CD14-positive monocyte (primary cell): Measurements from ENCODE around the gene GMFB. TPM values are rescaled to one million over a fixed set of nuclear protein-coding genes. Genes with fewer than 3 reads are reported as not detected.

Source experiments
- DNase-seq, 3 donors: peaks; one replicate each; pipeline ENCODE4 v3.0.0-alpha.2; 2011 to 2022
- H2AFZ ChIP-seq: 2 replicates; pipeline ENCODE4 v1.6.0; 2012; ENCODE audit warnings: mild to moderate bottlenecking, low read depth, low read length, inconsistent platforms; ENCODE audit not compliant: insufficient read depth, poor library complexity, severe bottlenecking
- H3K27ac ChIP-seq, 2 donors: 1 replicate in 1 of 2; 2 replicates in 1 of 2; pipeline ENCODE4 v1.5.1; 2012 to 2013; ENCODE audit warnings: low read length in 2 of 2, control low read depth in 1 of 2, inconsistent platforms in 1 of 2, low read depth in 1 of 2, mild to moderate bottlenecking in 1 of 2
- H3K27me3 ChIP-seq, 2 donors: one replicate each; pipeline versions ENCODE4 v1.6.0 to v1.6.1; 2011 to 2013; ENCODE audit warnings: low read length in 2 of 2; ENCODE audit not compliant: control insufficient read depth in 2 of 2, insufficient read depth in 2 of 2
- H3K36me3 ChIP-seq, 2 donors: replicated peaks in 1 of 2; 1 replicate in 1 of 2; 2 replicates in 1 of 2; pipeline versions ENCODE4 v1.5.1 to v1.6.1; 2012 to 2013; ENCODE audit warnings: low read length in 2 of 2, control low read depth in 1 of 2, inconsistent platforms in 1 of 2, mild to moderate bottlenecking in 1 of 2; ENCODE audit not compliant: insufficient read depth in 2 of 2, control insufficient read depth in 1 of 2
- H3K4me1 ChIP-seq, 2 donors: 1 replicate in 1 of 2; 2 replicates in 1 of 2; pipeline versions ENCODE4 v1.5.1 to v1.6.1; 2012 to 2013; ENCODE audit warnings: low read length in 2 of 2, control low read depth in 1 of 2, inconsistent platforms in 1 of 2, mild to moderate bottlenecking in 1 of 2, moderate library complexity in 1 of 2; ENCODE audit not compliant: insufficient read depth in 2 of 2, control insufficient read depth in 1 of 2
- H3K4me2 ChIP-seq: replicated peaks from 2 replicates; pipeline ENCODE3; 2012; ENCODE audit warnings: low read length, moderate library complexity, mild to moderate bottlenecking; ENCODE audit not compliant: poor library complexity, severe bottlenecking; ENCODE audit errors: extremely low read depth
- H3K4me3 ChIP-seq, 3 experiments: fragments of 200-600 bp in 1 of 3; sonication (generic) in 1 of 3; replicated peaks in 1 of 3; 1 replicate in 2 of 3; 2 replicates in 1 of 3; pipeline ENCODE4 v1.5.1; 2011 to 2013; ENCODE audit warnings: low read length in 3 of 3, mild to moderate bottlenecking in 3 of 3, control low read depth in 2 of 3, low read depth in 2 of 3, inconsistent platforms in 1 of 3, moderate library complexity in 1 of 3
- H3K79me2 ChIP-seq: 2 replicates; pipeline ENCODE4 v1.6.0; 2012; ENCODE audit warnings: mild to moderate bottlenecking, control low read depth, inconsistent platforms, low read length, moderate library complexity; ENCODE audit not compliant: insufficient read depth
- H3K9ac ChIP-seq: 2 replicates; pipeline ENCODE4 v1.6.0; 2017; ENCODE audit warnings: low read length, mild to moderate bottlenecking; ENCODE audit not compliant: insufficient read depth, poor library complexity, severe bottlenecking
- H3K9me3 ChIP-seq, 2 donors: replicated peaks in 1 of 2; 1 replicate in 1 of 2; 2 replicates in 1 of 2; pipeline versions ENCODE4 v1.5.1 to v1.6.1; 2012 to 2013; ENCODE audit warnings: low read length in 2 of 2, control low read depth in 1 of 2; ENCODE audit not compliant: control insufficient read depth in 1 of 2, insufficient read depth in 1 of 2
- H4K20me1 ChIP-seq: 2 replicates; pipeline ENCODE4 v1.6.0; 2012; ENCODE audit warnings: mild to moderate bottlenecking, low read length, control low read depth, moderate library complexity; ENCODE audit not compliant: insufficient read depth
- H3K27ac Mint-ChIP-seq, 7 donors: one replicate each; pipeline ENCODE4 v1.8.0; 2020; ENCODE audit warnings: mild to moderate bottlenecking in 7 of 7, mixed read lengths in 7 of 7, moderate library complexity in 6 of 7, inconsistent platforms in 2 of 7
- H3K27me3 Mint-ChIP-seq, 3 donors: one replicate each; pipeline ENCODE4 v1.8.0; 2021 to 2022; ENCODE audit warnings: low read depth in 3 of 3, mild to moderate bottlenecking in 3 of 3, mixed read lengths in 3 of 3, moderate library complexity in 3 of 3, inconsistent platforms in 1 of 3
- H3K36me3 Mint-ChIP-seq, 2 donors: one replicate each; pipeline ENCODE4 v1.8.0; 2020; ENCODE audit warnings: mixed read lengths in 2 of 2, inconsistent platforms in 1 of 2, mild to moderate bottlenecking in 1 of 2
- H3K4me1 Mint-ChIP-seq: one replicate; pipeline ENCODE4 v1.8.0; 2020; ENCODE audit warnings: mild to moderate bottlenecking, mixed read lengths
- H3K4me3 Mint-ChIP-seq, 2 donors: one replicate each; pipeline ENCODE4 v1.8.0; 2020; ENCODE audit warnings: mild to moderate bottlenecking in 2 of 2, mixed read lengths in 2 of 2, moderate library complexity in 1 of 2
- H3K9me3 Mint-ChIP-seq, 7 donors: one replicate each; pipeline ENCODE4 v1.8.0; 2020 to 2022; ENCODE audit warnings: mixed read lengths in 7 of 7, mild to moderate bottlenecking in 6 of 7, moderate library complexity in 6 of 7, inconsistent platforms in 2 of 7
- WGBS: methylation state at CpG from one replicate; pipeline ENCODE4 v1.1.5; 2013; ENCODE audit warnings: missing lambda C conversion rate; ENCODE audit not compliant: insufficient coverage; 5-methylcytosine and 5-hydroxymethylcytosine counted together
- intact Hi-C, 2 donors: fragments of 100-400 bp; cut with micrococcal nuclease; formaldehyde crosslinking; loops; one replicate each; pipeline versions ENCODE4 v1.15.0 to v1.15.1; 2023
- polyA plus RNA-seq, 3 donors: library from polyadenylated mRNA; depleted of rRNA in 1 of 3; unstranded in 2 of 3; stranded (reverse) in 1 of 3; fragments of 300-500 nt in 2 of 3; fragments of >200 nt in 1 of 3; fragmentation: Illumina TruSeq in 2 of 3; gene quantifications; 1 replicate in 2 of 3; 2 replicates in 1 of 3; pipeline ENCODE4 v1.2.3, GENCODE V29; 2012 to 2021
- TF ChIP-seq, protein P1 (sequence below): fragments of 200-600 bp; IDR thresholded peaks from one replicate; pipeline ENCODE4 v1.8.0; 2022; ENCODE audit warnings: antibody characterized with exemption, mild to moderate bottlenecking

The GMFB gene
- polyA plus RNA-seq, 3 donors: 10.8 to 41.1 (median 26.1) TPM

DNA sequence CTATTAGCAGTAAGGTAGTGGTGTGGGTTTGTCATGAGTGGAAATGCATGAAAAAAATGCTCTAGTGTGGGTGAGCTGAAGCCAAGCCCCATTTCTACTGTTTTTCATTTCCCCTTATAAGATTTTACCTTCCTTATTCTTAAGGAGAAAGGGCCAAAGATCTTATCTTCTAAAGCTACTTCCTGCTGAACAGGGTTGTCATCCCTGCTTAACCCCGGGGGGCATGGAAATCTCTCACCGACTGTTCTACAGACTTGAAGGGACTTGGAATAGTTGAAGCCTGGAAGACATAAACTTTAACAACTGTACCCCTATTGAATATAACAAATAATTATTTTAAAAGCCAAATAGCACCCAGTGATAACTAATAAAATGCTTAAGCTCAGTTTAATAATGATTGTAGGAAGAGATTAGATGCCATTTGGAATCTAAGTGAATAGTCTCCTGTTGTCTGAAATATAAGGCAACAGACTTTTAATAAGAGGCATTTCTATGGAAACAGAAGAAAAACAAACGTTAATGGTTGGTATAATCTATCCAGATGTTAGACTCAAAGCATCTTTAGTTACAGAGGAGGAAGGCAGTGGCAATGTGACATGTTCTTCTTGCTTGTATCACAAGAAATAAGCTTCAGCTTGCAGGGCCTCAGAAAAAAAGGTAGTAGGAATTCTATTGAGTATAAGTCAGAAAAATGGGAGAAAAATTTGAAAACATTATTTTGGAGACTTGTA lies 1.8 kb upstream of the GMFB start:
- Histone ChIP-seq H2AFZ (peak overlapping the region; percentile 10), H3K27me3 (no peaks in the 10 kb centered on the region), H4K20me1 (no peaks in the 10 kb centered on the region), H3K36me3 (no peaks in the 10 kb centered on the region), H3K4me2 (no peak overlapping the region), H3K79me2 (peaks cover 42% of the 10 kb centered on the region), H3K4me1 (peaks cover 34 to 45% of the 10 kb centered on the region in 2 donors), H3K4me3 (no peak overlapping the region), H3K9ac (no peak overlapping the region), H3K27ac (no peak overlapping the region), H3K9me3 (no peaks in the 10 kb centered on the region)
- H3K9me3 Mint-ChIP-seq: peaks cover 0 to 3% (median 0%) of the 10 kb centered on the region in 7 donors
- TF ChIP-seq, protein P1, sequence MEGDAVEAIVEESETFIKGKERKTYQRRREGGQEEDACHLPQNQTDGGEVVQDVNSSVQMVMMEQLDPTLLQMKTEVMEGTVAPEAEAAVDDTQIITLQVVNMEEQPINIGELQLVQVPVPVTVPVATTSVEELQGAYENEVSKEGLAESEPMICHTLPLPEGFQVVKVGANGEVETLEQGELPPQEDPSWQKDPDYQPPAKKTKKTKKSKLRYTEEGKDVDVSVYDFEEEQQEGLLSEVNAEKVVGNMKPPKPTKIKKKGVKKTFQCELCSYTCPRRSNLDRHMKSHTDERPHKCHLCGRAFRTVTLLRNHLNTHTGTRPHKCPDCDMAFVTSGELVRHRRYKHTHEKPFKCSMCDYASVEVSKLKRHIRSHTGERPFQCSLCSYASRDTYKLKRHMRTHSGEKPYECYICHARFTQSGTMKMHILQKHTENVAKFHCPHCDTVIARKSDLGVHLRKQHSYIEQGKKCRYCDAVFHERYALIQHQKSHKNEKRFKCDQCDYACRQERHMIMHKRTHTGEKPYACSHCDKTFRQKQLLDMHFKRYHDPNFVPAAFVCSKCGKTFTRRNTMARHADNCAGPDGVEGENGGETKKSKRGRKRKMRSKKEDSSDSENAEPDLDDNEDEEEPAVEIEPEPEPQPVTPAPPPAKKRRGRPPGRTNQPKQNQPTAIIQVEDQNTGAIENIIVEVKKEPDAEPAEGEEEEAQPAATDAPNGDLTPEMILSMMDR: no peak
- H3K4me1 Mint-ChIP-seq: peaks cover 51% of the 10 kb centered on the region
- no CpG with 5 or more reads among the region's 3 CpGs for WGBS
- DNase-seq: no peak
- peaks cover 0 to 2% (median 0%) of the 10 kb centered on the region in 3 donors for H3K27me3 Mint-ChIP-seq
- intact Hi-C loops: no loop called here
- no peak overlapping the region for H3K4me3 Mint-ChIP-seq
- H3K36me3 Mint-ChIP-seq: peaks cover 2 to 13% of the 10 kb centered on the region in 2 donors
- peak overlapping the region in 3 of 7 donors; percentile 13 to 56 (median 41) for H3K27ac Mint-ChIP-seq

DNA sequence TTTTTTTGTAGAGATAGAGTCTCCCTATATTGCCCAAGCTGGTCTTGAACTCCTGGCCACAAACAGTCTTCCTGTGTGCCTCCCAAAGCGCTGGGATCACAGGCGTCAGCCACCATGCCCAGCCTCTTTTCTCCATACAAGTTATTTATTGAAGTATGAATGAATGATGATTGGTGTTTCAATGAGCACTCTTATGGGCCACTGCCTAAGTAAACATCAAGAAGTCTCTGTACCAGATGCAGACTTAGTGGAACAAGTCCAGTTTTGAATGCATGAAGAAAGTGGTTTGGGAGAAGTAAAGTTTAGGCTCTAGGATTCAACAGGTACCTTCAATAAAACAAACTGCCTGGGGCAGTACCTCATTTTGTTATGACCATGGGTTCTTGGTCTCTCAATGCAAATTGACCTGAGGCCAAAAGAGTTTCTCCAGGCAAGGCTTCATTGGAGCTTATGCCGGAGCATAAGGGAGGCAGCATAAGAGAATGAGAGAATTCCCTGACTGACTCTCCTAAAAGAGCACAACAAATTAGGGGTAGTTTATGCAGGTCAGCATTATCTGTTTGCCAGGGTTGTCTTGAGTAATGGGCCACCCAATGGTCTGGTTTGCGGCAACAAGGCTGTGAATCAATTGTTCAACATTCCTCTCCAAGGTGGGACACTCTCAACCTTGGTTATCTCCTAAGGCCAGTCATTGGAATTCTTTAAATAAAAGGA lies 1.1 kb upstream of the GMFB start:
- Histone ChIP-seq H3K4me3 (peak overlapping the region in 1 of 3 experiments; percentile 90), H3K9me3 (no peaks in the 10 kb centered on the region), H3K36me3 (no peaks in the 10 kb centered on the region), H3K79me2 (peaks cover 49% of the 10 kb centered on the region), H3K27ac (peak overlapping the region in 1 of 2 donors; percentile 93), H3K27me3 (no peaks in the 10 kb centered on the region), H3K4me2 (peak overlapping the region; percentile 97), H2AFZ (peak overlapping the region; percentile 92), H3K9ac (no peak overlapping the region), H4K20me1 (peaks cover 1% of the 10 kb centered on the region), H3K4me1 (peaks cover 36 to 51% of the 10 kb centered on the region in 2 donors)
- no peak for DNase-seq
- Mint-ChIP-seq H3K9me3 (peaks cover 0 to 3% (median 0%) of the 10 kb centered on the region in 7 donors), H3K27ac (peak overlapping the region in 5 of 7 donors; percentile 88 to 95 (median 91)), H3K4me3 (peak overlapping the region in 1 of 2 donors; percentile 86), H3K36me3 (peaks cover 2 to 13% of the 10 kb centered on the region in 2 donors), H3K4me1 (peaks cover 58% of the 10 kb centered on the region), H3K27me3 (peaks cover 0 to 2% (median 0%) of the 10 kb centered on the region in 3 donors)
- TF ChIP-seq, protein P1: no peak
- intact Hi-C loops: loop anchor here (5.0 kb wide), 3 partner anchors 38 to 93 kb away; partner anchors contain the start of gene CDKN3 (in 1 of the 2)
- WGBS: no CpG with 5 or more reads among the region's 4 CpGs
